Skeletal muscle satellite cell (primary cell): ENCODE results near the gene KRTAP6-3. TPM values are rescaled to one million over a fixed set of nuclear protein-coding genes. Genes with fewer than 3 reads are reported as not detected.

Experiments used
- H3K27me3 ChIP-seq: 2 replicates; pipeline ENCODE4 v1.7.0; 2013; ENCODE audit warnings: low read length; ENCODE audit not compliant: control insufficient read depth, insufficient read depth
- H3K36me3 ChIP-seq: 2 replicates; pipeline ENCODE4 v1.7.0; 2013; ENCODE audit warnings: mild to moderate bottlenecking, control low read depth, low read length; ENCODE audit not compliant: insufficient read depth
- H3K4me1 ChIP-seq: 2 replicates; pipeline ENCODE4 v1.7.0; 2013; ENCODE audit warnings: low read length; ENCODE audit not compliant: control insufficient read depth, insufficient read depth
- H3K4me2 ChIP-seq: 2 replicates; pipeline ENCODE4 v1.7.0; 2013; ENCODE audit warnings: mild to moderate bottlenecking, low read length
- H3K4me3 ChIP-seq: 2 replicates; pipeline ENCODE4 v1.7.0; 2013; ENCODE audit warnings: low read length
- H3K9ac ChIP-seq: 2 replicates; pipeline ENCODE4 v1.7.0; 2013; ENCODE audit warnings: mild to moderate bottlenecking, low read depth, low read length, moderate library complexity
- H3K9me3 ChIP-seq: replicated peaks from 2 replicates; pipeline ENCODE4 v1.7.0; 2013; ENCODE audit warnings: mild to moderate bottlenecking, control low read depth, low read length
- small RNA-seq: library from RNA; depleted of rRNA; stranded (forward); fragments of <200 nt; gene quantifications from one replicate; pipeline ENCODE3, GENCODE V24; 2012

The KRTAP6-3 gene

DNA sequence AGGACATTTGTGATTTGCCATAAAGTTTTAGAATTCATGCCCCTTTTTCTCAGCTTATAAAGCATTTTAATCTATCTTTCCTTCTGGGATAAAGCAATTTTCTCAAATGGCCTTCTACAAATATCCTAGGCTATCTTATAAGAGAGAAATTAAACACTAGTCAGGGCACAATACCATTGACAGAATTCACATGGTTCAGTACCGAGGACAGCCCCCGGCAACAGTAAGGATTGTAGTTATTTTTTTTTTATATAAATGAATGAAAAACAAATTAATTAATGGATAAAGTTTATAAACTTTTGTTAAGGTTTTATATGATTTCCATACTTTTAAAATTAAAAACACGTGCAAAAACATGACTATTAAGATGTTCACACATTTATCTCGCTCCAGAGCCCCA, 35.9 kb downstream of the KRTAP6-3 start:
- Histone ChIP-seq H3K4me3 (no peak overlapping the region), H3K4me2 (no peak overlapping the region), H3K36me3 (no peaks in the 10 kb centered on the region), H3K27me3 (no peaks in the 10 kb centered on the region), H3K9me3 (peaks cover 8% of the 10 kb centered on the region), H3K4me1 (no peaks in the 10 kb centered on the region), H3K9ac (no peak overlapping the region)

DNA sequence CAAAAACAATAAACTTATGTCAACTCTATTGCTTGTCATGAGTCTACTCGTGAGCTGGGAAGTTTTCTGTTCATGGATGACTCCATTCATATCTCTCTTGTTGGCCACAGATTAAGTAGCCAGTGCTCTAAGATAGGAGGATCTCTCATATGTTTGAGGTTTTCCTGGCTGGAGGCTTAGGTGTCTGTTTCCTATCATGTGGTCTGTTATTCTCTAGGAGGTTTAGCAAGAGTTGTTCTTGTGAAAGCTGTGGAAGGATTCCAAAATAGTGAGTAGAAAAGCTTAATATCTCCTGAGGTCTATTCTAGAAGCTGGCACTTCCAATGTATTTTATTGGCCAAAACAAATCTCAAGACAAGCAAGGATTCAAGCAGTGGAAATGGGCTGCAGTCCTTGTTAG, 37.0 kb downstream of the KRTAP6-3 start:
- H3K9me3 ChIP-seq = peaks cover 8% of the 10 kb centered on the region
- H3K36me3 ChIP-seq = no peaks in the 10 kb centered on the region
- H3K4me2 ChIP-seq = no peak overlapping the region
- no peak overlapping the region for H3K4me3 ChIP-seq
- H3K9ac ChIP-seq = no peak overlapping the region
- H3K27me3 ChIP-seq = no peaks in the 10 kb centered on the region
- H3K4me1 ChIP-seq = no peaks in the 10 kb centered on the region

DNA sequence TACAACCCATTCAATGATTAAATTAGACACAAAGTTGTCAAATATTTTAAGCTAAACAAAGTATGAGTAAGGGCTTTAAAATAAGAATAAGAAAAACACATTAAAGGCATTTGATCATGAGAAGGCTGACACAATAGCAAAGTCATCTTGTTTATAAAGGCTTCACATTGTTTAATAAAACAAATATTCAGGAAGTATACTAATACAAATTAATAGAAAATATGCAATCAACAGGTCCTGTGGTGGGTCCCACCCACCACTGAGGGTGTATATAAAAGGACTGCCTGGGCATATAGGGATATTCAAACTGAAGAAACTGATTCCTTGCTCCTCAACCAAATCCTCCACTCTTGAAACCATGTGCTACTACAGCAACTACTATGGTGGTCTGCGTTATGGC, 42.7 kb downstream of the KRTAP6-3 start, which contains the start of gene KRTAP20-2:
TSS of gene KRTAP20-2 (plus strand) at position 301 of the 400 bp plus-strand sequence. CDS start at position 359, 58 bp downstream.
- H3K9me3 ChIP-seq = peaks cover 12% of the 10 kb centered on the region
- no peak within 1 kb of the TSS for H3K9ac ChIP-seq

DNA sequence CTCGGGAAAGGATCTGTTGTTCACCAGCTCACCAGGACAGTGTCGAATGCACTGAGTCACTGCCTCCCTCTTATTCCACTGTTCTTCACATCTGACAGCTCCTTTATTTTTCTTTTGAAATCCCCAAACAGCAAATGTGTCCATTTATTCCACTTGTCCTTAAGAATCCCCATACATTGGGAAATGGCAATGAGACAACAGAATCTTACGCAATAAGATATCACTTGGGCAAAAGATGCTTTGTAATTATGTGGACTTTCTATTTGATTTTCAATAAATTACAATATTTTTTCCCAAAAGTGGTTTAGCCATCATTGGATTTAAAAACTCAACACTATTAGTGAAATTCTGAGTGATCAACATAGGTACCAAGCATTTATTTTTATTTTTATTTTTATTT, 46.4 kb downstream of the KRTAP6-3 start:
- Histone ChIP-seq H3K36me3 (no peaks in the 10 kb centered on the region), H3K4me2 (no peak overlapping the region), H3K4me3 (no peak overlapping the region), H3K27me3 (no peaks in the 10 kb centered on the region), H3K9me3 (peaks cover 4% of the 10 kb centered on the region), H3K4me1 (no peaks in the 10 kb centered on the region), H3K9ac (no peak overlapping the region)

More for the DNA sequence above, 42.7 kb downstream of the KRTAP6-3 start, which contains the start of gene KRTAP20-2:
- Histone ChIP-seq H3K4me3 (no peak within 1 kb of the TSS), H3K27me3 (no peaks in the 10 kb centered on the region), H3K4me2 (no peak within 1 kb of the TSS), H3K4me1 (no peaks in the 10 kb centered on the region), H3K36me3 (no peaks in the 10 kb centered on the region)

DNA sequence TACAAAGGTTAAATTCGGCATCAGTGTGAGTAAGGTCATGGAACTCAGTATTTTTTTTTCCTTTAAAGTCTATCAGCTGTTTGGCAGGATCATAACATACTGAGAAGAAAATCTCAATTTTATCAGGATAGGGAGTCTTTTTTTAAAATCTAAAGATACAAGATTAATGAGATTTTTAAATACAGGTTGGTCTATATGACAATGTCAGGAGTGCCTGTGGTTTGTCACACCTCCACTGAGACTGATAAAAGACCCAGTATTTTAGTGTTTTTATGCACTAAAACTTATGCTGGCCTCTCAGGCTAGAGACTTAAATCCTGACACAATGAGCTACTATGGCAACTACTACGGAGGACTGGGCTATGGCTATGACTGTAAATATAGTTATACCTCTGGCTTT, 50.3 kb downstream of the KRTAP6-3 start, which contains the start of gene KRTAP20-3:
TSS of gene KRTAP20-3 (plus strand) at position 301 of the 400 bp plus-strand sequence.
- Histone ChIP-seq H3K9ac (no peak within 1 kb of the TSS), H3K36me3 (no peaks in the 10 kb centered on the region), H3K9me3 (peaks cover 3% of the 10 kb centered on the region), H3K4me1 (no peaks in the 10 kb centered on the region), H3K4me2 (no peak within 1 kb of the TSS), H3K27me3 (no peaks in the 10 kb centered on the region), H3K4me3 (no peak within 1 kb of the TSS)

Small RNA genes within 50 kb of the gene (small RNA-seq; reads per million reads assigned to genes)
- gene KRTAP20-1 = not detected
- not detected for gene KRTAP20-3
- not detected for gene KRTAP20-4
- gene KRTAP22-1 = not detected
- gene KRTAP22-2 = not detected
